SK-N-MC (cell line): ENCODE results near the gene PNPO.

Experiments
- EZH2 ChIP-seq: fragments of 200-600 bp; sonication (generic); IDR thresholded peaks from one replicate; pipeline ENCODE4 v1.6.1; 2017; ENCODE audit warnings: antibody characterized with exemption
- FOXP2 ChIP-seq: optimal IDR thresholded peaks from 2 replicates; pipeline ENCODE3; 2011; ENCODE audit warnings: mild to moderate bottlenecking, moderate library complexity; ENCODE audit not compliant: insufficient read depth; ENCODE audit errors: extremely low read length, control extremely low read depth
- POLR2AphosphoS5 ChIP-seq: IDR thresholded peaks from 2 replicates; pipeline ENCODE4 v1.6.1; 2012; ENCODE audit warnings: mild to moderate bottlenecking, low read depth, low read length, borderline replicate concordance

DNA sequence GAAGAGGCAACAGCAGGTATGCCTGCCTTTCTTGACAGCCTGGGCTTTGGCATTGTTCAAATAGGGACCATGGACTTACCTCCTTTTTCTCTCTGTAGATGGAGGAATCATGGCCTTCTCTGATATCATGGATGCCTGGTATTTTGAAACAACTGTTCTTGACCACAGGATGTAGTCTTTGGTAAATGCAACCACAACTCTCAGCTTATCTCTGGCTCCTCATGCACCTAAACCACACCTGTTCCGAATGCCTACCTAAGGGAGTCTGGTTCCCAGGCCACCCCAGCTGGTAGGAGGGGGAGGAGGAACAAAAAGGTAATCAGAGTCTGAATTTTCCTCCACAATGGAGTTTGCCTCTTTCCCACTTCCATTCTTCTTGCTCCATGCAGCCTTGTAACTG, 48.3 kb downstream of the PNPO start:
- TF ChIP-seq EZH2 (no peak), POLR2AphosphoS5 (no peak), FOXP2 (no peak)
